ENCODE data around the gene CKAP4.
"Not testable (repeated sequence)": the region's sequence is repeated elsewhere in the genome, so short reads cannot be mapped to it uniquely, and the experiment has no call there.

The CKAP4 gene

GRCh38 chr12:106247674-106248311 is at the start of gene CKAP4:
CKAP4 (minus strand) TSS chr12:106248020; CDS start chr12:106247851, 169 bp downstream.
- FAIRE-seq (no peak), DNase-seq (ENCODE audit: insufficient read length, low spot score) (peak; percentile 84)

- DNase-seq (ENCODE audit: insufficient read length, low spot score) (no peak), FAIRE-seq (no peak)
Measured at GRCh38 chr12:106297075-106297474, 49.3 kb upstream of the CKAP4 start.

DNA sequence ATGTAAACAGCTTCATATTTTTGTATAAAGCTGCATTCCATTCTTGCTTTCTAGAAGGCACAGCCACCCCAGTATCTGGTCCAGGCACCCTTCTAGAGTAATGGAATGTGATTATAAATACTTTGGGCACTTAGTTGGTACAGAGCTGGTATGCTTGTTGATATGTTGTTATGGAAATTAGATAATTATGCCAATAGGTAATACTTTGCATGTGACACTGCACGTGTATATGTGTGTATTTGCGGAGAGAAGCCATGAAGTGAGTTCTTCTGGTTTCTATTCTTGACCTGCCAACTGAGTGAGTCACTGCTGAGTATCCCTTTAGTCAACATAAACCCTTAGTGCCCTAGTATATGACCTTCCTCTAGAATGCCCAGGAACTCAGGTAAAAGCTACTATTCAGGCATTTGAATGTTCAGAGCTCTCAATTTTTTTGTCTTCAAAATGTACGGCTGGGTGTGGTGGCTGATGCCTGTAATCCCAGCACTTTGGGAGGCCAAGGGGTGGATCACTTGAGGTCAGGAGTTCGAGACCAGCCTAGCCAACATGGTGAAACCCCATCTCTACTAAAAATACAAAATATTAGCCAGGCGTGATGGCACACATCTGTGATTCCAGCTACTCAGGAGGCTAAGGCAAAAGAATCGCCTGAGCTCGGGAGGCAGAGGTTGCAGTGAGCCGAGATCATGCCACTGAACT is 48.5 kb upstream of the CKAP4 start:
- no peak for FAIRE-seq
- no peak for DNase-seq (ENCODE audit: insufficient read length, low spot score)

- FAIRE-seq (no peak), DNase-seq (ENCODE audit: insufficient read length, low spot score) (no peak)
Measured at GRCh38 chr12:106292339-106292738, 44.5 kb upstream of the CKAP4 start.

DNA sequence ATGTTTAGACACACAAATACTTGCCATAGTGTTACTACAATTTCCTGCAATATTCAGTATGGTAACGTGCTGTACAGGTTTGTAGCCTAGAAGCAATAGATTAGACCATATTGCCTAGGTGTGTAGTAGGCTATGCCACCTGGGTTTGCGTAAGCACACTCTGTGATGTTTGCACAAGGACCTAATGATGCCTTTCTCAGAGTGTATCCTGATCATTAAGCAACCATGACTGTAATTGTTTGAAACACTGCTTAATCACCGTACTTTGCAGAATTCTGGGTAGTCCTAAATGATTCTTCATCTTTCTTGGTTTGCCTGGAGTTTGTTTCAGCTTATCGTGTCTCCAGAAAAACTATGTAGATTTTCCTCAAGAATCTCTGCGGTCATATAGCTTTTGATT is 43.5 kb upstream of the CKAP4 start:
- FAIRE-seq, result no peak
- no peak for DNase-seq (ENCODE audit: insufficient read length, low spot score)

- DNase-seq (ENCODE audit: insufficient read length, low spot score) (no peak), FAIRE-seq (no peak)
Measured at GRCh38 chr12:106290666-106291065, 42.8 kb upstream of the CKAP4 start.

- no peak for FAIRE-seq
- no peak for DNase-seq (ENCODE audit: insufficient read length, low spot score)
Measured at GRCh38 chr12:106289196-106289681, 41.4 kb upstream of the CKAP4 start.

DNA sequence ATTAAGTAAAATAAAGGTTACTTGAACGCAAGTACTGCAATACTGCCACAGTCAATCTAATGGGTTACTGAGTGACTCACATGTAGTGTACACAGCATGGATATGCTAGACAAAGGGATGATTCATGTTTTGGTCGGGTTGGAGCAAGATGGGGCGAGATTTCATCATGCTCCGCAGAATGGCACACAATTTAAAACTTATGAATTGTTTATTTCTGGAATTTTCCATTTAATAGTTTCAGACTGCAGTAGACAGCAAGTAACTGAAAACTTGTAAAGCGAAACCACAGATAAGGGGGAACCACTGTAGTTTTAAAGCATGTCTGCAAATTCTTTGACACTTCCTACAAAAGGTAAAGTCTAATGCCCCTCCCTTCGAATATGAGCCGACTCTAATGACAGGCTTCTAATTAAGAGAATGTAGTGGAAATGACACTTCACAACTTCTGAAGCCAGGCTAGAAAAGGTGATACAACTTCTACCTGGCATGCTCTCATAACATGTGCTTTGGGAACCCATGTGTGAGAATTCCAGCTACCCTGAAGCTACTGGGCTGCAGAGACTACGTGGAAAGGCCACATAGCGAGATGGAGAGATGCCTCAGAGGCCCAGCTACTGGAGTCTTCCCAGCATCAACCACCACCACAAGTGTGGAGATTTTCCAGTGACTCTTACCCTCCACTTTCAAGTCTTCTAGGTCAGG is 40.8 kb upstream of the CKAP4 start:
- DNase-seq (ENCODE audit: insufficient read length, low spot score) (no peak), FAIRE-seq (no peak)

DNA sequence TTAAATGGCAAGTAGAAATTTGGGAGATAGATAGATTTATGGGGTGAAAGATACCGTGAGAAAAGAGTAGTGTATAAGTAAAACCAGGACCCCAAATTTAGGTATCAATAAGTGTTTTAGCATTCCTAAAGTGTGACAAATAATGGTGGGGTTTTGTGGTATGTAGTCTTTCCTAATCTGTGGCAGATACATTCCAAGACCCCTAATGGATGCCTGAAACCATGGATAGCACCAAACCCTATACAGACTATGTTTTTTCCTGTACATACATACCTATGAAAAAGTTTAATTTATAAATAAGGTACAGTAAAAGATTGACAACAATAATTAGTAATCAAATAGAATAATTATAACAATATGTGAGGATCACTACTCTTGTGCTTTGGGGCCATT is 40.3 kb upstream of the CKAP4 start:
- FAIRE-seq, result no peak
- no peak for DNase-seq (ENCODE audit: insufficient read length, low spot score)

DNA sequence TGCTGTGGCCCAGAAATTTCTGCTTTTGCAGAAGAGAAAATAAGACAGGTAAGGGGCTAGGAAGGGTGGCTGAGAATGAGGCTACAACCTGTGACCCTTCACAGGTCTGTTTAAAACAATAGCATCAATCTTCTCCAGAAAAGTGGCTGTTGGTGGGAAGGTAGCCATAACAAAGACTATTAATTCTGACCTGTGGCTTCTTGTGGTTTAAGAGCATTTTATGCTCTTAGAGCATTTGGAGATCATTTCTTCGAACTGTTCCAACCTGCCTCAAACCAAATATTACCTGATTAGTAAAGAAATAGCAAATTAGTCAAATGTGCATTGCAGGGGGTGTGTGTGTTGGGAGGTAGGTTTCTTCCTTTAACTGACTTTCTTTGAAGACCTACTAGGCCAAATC is 39.5 kb upstream of the CKAP4 start:
- DNase-seq (ENCODE audit: insufficient read length, low spot score) (no peak), FAIRE-seq (no peak)

DNA sequence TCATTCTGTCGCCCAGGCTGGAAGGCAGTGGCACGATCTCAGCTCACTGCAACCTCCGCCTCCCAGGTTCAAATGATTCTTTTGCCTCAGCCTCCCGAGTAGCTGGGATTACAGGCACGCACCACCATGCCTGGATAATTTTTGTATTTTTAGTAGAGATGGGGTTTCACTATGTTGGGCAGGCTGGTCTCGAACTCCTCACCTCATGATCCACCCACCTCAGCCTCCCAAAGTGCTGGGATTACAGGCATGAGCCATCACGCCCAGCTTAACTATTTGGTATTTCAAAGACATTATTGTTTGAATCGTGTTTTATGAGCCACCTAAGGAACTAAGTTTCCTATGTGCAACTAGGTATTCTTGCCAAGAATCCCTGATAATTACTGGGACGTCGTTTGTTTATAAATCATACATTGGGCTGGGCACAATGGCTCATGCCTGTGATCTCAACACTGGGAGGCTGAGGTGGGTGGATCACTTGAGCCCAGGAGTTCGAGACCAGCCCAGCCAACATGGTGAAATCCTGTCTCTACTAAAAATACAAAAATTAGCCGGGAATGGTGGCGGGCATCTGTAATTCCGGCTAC is 38.8 kb upstream of the CKAP4 start:
- FAIRE-seq; DNase-seq (ENCODE audit: insufficient read length, low spot score): not testable (repeated sequence)

GRCh38 chr12:106285982-106286381 is 38.2 kb upstream of the CKAP4 start:
- FAIRE-seq (no peak), DNase-seq (ENCODE audit: insufficient read length, low spot score) (no peak)

GRCh38 chr12:106284358-106285105 is 36.7 kb upstream of the CKAP4 start:
- DNase-seq (ENCODE audit: insufficient read length, low spot score), result no peak
- FAIRE-seq, result no peak

DNA sequence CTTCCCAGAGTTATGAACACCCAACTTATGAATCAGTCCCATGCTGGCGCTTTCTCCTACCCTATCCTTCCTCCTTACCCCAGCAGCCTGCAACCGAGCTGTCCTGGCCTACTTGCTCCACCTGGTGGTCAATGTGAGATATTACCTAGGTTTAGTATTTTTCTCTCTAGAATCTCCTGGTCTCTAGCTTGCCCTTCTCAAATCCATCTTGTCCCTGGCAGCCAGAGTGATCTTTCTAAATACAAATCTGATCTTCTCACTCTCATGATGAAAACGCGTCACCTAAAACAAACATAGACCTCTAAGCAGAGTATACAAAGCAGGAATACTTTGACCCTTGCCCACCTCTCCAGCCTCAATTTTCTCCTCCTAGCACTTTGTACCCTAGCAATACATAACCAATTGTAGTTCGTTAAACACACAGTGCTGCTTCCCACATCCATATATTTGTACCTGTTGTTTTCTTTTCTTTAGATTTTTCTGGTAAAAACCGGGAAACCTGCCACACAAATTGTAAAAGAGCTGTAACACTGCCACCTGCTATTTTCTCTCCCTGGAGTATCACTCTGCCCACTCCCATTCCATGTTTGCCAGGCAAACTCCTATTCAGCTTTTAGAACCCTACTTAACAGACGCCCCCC is 34.8 kb upstream of the CKAP4 start:
- DNase-seq (ENCODE audit: insufficient read length, low spot score), result no peak
- FAIRE-seq, result peak; percentile 95

- DNase-seq (ENCODE audit: insufficient read length, low spot score) (no peak), FAIRE-seq (no peak)
Measured at GRCh38 chr12:106281804-106282203, 34.0 kb upstream of the CKAP4 start.

DNA sequence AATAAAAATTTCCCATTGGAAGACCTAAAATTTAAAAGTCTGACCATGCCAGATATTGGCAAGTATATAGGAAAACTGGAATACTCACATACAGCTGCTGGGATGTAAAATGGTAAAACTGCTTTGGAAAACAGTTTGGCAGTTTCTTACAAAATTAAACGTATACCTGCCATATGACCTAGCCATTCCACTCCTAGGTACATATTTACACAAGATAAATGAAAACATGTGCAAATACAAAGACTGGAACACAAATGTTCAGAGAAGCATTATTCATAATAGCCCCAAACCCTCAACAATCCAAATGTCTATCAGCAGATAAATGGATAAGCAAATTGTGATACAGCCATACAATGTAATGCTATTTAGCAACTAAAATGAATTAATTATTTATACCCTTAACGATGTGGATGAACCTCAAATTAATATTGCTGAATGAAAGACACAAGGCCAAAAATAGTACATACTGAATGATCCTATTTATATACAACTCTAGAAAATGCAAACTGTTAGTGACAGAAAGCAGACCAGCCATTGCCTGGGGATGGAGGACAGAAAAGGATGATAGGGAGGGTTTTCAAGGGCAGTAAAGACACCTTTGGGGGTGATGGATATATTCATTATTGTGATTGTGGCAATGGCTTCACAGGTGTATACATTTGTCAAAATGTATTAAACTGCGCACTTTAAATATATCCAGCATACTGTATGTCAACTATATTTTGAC is 33.4 kb upstream of the CKAP4 start:
- FAIRE-seq (no peak), DNase-seq (ENCODE audit: insufficient read length, low spot score) (no peak)

GRCh38 chr12:106280106-106280505 is 32.3 kb upstream of the CKAP4 start:
- FAIRE-seq (no peak), DNase-seq (ENCODE audit: insufficient read length, low spot score) (no peak)

DNA sequence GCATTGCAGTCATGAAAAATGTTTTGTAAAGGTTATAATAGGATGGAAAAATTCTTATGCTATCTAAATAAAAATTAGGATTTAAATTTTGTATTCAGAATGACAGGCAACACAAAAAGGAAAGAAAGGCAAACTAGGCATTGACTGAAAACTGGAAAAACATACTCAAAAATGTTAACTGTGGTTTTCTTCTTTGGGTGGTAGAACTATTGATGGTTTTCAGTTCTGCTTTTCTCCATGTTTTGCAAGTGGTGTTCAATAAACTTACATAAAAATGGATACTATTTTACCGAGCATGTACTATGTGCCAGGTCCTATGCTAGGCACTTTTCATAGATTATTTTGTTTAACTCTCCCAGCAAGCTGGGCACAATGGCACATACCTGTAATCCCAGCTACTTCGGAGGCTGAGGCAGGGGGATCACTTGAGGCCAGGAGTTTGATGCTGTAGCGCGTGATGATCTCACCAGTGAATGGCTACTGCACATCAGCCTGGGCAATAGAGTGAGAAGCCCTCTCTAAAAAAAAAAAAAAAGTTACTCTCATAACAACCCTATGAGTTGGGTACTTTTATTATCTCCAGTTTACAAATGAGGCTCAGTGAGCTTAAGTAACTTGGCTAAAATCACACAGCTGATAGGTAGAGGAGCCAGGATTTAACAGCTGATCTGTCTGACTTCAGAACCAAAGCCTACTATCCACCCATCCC is 28.4 kb upstream of the CKAP4 start:
- no peak for DNase-seq (ENCODE audit: insufficient read length, low spot score)
- peak; percentile 78 for FAIRE-seq

DNA sequence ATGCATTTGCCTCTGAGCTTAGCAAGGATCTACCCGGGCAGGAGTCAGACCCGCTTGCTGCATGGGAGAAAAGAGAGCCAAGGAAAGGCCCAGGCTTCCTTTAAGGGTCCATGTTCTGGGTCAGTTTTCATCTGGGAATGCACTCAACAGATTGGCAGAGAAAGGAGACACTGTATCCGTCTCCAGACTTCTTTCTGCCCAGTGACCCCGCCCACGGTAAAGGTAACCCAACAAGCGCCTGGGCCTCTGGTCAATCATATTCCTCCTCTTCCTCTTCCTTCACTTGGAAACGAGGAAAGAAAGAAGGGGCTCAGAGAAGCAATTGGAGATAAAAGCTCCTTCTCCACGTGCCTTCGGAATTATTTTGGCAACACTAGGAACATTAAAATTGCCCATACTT is 27.6 kb upstream of the CKAP4 start:
- DNase-seq (ENCODE audit: insufficient read length, low spot score) (no peak), FAIRE-seq (peak; percentile 51)
